Measurements from ENCODE around the gene CHST8.
"Not testable (repeated sequence)": the region's sequence is repeated elsewhere in the genome, so short reads cannot be mapped to it uniquely, and the experiment has no call there.

CHST8 gene, protein sequence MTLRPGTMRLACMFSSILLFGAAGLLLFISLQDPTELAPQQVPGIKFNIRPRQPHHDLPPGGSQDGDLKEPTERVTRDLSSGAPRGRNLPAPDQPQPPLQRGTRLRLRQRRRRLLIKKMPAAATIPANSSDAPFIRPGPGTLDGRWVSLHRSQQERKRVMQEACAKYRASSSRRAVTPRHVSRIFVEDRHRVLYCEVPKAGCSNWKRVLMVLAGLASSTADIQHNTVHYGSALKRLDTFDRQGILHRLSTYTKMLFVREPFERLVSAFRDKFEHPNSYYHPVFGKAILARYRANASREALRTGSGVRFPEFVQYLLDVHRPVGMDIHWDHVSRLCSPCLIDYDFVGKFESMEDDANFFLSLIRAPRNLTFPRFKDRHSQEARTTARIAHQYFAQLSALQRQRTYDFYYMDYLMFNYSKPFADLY

GRCh38 chr19:33621811-33622504, at the start of gene CHST8:
TSS of gene CHST8 (plus strand) at chr19:33621953. CDS start at chr19:33689262, 67,309 bp downstream.
- no peak for DNase-seq

GRCh38 chr19:33572929-33573328, 48.8 kb upstream of the CHST8 start:
- DNase-seq = no peak

DNA sequence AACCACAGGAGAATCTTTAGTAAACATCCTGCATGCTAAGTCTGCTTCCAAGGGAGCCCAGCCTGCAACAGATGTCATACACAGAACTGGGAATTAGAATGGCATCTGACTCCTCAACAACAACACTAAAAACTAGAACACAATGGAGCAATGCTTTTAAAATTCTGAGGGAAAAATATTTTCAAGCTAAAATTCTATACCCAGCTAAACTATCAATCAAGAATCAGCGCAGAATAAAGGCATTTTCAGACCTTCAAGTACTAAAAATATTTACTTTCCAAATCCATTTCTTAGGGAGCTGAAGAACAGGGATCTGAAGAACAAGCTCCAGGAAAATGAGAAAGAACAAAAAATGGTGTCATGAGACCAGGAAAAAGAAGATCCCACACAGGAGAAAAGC, 46.9 kb upstream of the CHST8 start:
- no peak for DNase-seq

- DNase-seq = no peak
These were observed 43.1 kb upstream of the CHST8 start for GRCh38 chr19:33578697-33579096.

DNA sequence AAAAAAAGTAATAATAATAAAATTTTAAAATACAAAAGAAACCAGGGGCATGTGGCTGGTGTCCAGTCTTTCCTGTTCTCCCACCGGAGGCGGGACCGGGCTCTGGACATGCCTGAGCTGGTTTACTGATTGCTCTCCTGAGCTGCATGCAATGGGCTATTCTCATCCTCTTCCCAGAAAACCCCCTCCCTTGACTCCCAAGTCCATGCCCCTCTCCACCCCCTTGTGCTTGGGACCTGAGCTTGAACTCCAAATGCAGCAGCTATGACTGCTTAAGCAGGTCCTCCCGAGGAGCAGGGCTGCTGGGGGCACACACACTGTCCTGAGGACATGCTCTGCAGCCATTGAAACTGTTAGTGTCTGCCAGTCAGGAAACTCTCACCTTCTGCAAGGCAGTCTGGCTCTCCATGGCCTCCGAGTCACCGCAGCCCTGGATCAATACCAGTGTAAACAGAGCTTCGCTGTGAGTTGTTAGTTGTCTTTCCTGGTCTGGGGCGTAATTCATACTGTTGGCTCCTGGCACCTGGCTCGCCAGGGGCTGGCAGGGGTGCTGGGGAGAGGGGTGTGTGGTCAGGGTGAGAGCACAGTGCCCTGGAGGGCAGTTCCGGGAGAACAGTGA, 41.6 kb upstream of the CHST8 start:
- no peak for DNase-seq

- no peak for DNase-seq
These were observed 41.1 kb upstream of the CHST8 start for GRCh38 chr19:33580645-33581037.

DNA sequence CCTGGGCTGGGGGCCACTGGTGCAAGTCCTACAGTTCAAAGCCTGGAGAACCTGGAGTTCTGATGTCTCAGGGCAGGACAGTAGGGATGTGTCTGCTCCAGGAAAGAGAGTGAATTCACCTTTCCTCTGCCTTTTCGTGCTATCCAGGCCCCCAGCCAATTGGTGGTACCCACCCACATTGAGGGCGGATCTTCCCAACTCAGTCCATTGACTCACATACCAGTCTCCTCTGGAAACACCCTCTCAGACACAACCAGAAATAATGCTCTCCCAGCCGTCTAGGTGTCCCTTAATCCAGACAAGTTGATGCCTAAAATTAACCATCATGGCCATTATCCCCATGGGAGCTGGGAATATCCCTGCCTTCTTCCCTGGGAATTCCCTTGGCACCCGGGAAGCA, 38.8 kb upstream of the CHST8 start:
- DNase-seq = no peak

- no peak for DNase-seq
These were observed 34.6 kb upstream of the CHST8 start for GRCh38 chr19:33587150-33587549.

DNA sequence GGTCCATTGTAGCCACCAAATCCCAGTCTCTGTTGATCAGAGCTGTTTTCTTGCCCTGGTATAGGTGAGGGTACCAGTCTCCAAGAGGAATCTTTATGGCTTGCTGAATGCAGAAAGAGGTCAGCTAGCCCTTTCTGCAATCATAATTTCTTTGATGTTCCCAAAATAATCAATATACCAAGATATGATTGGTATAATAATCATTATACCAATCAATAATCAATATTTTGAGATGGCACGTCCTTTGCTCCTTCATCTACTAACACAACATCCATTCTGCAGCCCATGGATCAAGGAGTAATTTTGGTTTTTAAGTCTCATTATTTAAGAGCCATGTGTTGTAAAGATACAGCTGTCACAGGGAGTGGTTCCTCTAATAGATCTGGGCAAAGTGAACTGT, 31.5 kb upstream of the CHST8 start:
- DNase-seq = no peak

DNA sequence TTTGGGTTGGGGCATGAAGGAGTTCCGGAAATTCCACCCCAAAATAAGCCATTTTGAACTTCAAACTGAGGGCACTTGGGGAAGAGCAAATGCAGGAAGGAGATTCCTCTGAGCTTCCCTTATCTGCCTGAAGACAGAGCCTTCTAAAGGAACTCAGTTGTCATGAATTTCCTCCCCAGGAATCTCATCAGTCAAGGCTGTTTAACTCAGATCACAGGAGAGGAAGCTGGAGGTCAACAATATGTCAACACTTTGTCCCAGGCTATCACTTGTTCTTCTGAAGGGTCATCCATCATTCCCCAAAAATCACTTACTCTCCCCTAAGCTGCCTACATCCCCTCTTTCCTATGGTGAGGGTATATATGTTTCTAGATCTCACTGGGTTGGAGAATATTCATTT, 26.0 kb upstream of the CHST8 start:
- DNase-seq = no peak

- no peak for DNase-seq
These were observed 20.2 kb upstream of the CHST8 start for GRCh38 chr19:33601583-33601982.

- DNase-seq = no peak
These were observed 19.1 kb upstream of the CHST8 start for GRCh38 chr19:33602576-33603204.

DNA sequence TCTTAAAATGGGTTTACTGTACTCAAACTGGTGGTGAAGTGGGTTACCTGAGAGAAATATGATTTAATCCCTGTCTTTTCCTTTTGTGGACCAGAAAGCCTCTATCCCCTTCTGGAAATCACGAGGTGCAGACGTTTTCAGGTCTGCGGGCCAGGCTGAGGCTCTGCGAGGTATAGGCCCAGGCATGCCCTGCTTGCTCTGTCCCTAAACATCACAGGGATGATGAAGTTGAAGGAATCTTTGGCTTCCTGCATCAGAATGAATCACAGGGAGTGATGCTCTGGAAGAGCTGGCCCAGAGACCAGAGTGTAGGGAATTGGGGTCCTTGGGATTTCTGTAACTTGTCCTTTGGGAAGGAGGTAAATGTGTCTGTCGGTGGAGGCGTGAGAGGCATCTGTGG, 18.4 kb upstream of the CHST8 start:
- DNase-seq = no peak

- DNase-seq = no peak
These were observed 17.1 kb upstream of the CHST8 start for GRCh38 chr19:33604651-33605050.

DNA sequence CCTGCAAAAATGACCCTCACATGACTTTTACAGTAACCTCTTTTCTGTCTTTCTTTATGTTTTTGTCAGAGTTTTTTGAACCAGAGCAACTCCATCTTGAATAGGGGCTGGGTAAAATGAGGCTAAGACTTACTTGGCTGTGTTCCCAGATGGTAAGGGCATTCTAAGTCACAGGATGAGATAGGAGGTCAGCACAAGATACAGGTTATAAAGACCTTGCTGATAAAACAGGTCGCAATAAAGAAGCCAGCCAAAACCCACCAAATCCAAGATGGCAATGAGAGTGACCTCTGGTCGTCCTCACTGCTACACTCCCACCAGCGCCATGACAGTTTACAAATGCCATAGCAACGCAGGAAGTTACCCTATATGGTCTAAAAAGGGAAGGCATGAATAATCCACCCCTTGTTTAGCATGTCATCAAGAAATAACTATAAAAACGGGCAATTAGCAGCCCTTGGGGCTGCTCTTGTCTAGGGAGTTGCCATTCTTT, 15.9 kb upstream of the CHST8 start:
- DNase-seq = not testable (repeated sequence)

DNA sequence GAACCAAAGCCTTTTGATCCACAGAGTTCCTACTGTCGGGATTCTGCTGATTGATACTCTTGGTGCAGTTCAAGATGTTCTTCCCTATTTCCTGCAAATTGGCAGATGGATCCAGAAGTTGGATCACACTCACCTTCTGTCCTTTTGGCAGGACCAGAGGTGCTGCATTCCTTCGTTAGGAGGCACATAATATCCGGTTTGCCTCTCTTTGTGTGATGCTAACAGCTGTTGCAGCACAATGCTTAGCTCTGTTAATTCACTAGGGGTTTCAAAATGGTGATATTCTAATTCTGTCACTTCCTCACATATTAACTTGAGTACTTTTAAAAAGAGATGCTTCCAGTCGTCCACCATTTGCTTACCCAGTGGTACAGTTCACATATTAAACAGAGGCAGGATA, 15.2 kb upstream of the CHST8 start:
- DNase-seq = no peak

GRCh38 chr19:33609353-33609752, 12.4 kb upstream of the CHST8 start:
- DNase-seq = no peak

DNA sequence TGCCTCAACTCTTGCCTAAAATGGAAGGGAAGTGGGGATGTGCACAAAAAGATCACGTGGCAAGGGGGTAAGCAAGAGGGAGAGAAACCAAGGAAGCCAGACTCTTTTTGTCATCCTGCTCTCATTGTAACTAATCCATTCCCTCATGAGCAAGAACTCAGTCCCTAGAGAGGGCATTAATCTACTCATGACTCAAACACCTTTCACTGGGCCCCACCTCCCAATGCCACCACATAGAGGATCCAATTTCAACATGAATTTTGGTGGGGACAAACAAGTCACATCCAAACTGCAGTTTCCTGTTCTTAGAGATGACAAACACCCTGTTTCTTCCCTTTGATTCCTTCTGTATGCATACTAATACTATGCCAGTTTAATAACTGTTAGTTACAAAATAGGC, 11.2 kb upstream of the CHST8 start:
- DNase-seq = no peak

DNA sequence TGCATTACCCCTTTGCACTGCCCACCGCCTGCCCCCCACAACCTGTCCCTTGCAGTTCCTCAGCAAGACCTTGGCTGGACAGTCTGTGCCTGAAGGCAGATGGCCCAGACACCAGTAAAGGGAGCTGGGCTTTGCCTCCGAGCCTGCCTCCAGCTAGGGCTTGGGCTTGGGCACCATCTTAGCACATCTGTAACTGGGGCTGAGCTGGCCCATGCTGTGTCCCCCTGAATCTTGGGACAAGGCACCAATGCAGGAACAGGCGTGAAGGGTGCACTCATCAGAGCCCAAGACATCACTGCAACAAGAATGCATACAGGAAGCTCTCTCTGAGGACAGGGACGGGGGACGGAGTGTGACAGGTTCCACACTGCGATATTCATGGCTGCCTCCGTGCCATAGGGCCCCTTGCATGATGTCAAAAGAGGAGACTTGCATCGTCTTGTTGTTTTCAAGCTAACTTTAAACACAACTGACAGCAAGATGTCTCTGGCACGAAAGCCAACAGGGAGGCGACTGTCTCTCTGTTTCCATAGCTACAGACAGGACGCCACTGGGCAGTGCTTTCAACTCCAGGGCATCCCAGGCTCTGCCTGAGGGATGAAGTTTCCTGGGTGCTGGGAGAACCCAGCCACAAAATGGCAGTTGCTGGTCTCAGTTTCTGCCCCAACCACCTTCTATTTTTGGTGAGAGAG, 8.7 kb upstream of the CHST8 start:
- no peak for DNase-seq

GRCh38 chr19:33613620-33614000, 8.1 kb upstream of the CHST8 start:
- no peak for DNase-seq

DNA sequence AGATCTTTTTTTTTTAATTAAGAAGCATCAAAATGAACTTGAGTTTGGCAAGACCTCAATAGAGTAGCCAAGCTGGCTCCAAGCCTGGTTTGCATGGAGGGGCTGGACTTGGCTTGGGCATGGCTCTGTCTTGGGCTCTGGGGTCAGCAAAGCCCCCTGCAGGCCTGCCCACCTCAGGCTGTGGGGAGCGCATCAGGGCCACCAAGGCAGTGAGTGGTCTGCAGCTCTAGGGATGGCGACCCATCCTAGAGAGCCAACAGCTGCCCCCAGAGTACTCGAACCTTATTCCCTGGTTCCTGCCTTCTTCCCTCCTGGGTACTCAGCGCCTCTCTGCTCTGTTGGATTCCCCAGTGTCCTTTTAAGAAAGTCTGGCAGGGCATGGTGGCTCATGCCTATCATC, 5.4 kb upstream of the CHST8 start:
- no peak for DNase-seq

- DNase-seq = no peak
These were observed 4.9 kb upstream of the CHST8 start for GRCh38 chr19:33616857-33617256.

- not testable (repeated sequence) for DNase-seq
These were observed 3.4 kb upstream of the CHST8 start for GRCh38 chr19:33618363-33618762.

Measured in inflammatory macrophage treated with lipopolysaccharide for 1 hour (primary cell).